ENCODE measurements around the gene PLEKHG4. TPM values are rescaled to one million over a fixed set of nuclear protein-coding genes. Genes with fewer than 3 reads are reported as not detected.

The PLEKHG4 gene
- total RNA-seq, 2 experiments from 2014 or later = 13.1 to 14.0 TPM

DNA sequence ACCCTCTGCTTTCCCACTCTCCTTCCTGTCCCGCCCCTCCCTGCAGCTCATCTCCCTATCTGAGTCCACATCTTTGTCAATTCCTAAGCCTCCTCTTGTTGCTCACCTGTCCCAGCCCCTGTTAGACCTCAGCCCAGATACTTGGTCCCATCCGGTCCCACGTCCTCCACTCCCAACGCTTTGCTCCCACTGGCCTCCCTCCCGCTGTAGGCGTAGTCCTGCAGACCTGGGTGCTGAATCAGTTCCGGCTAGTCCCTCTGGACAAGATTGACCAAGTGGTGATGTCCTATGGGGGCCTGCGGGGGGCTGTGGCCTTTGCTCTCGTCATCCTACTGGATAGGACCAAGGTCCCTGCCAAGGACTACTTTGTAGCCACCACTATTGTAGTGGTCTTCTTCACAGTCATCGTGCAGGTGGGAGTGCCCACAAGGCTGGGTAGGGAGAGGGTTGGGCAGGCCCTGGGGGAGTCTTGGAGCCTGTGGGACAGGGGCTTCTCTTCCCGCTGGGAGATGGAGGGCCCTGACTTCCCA lies 22.6 kb upstream of the PLEKHG4 start:
- Histone ChIP-seq H3K36me3 (ENCODE audit: insufficient read depth, low read length) (no peaks in the 10 kb centered on the region), H3K27ac (ENCODE audit: low read depth in 1 of 2, low read length in 2 of 2) (no peak overlapping the region), H3K27me3 (ENCODE audit: control insufficient read depth in 1 of 2, insufficient read depth in 2 of 2, low read length in 2 of 2) (peaks cover 0 to 7% of the 10 kb centered on the region in 2 experiments), H3K4me3 (ENCODE audit: low read length) (no peak overlapping the region), H3K4me1 (ENCODE audit: insufficient read depth, low read length) (no peaks in the 10 kb centered on the region), H3K9me3 (ENCODE audit: control insufficient read depth in 1 of 2, insufficient read depth in 1 of 2, low read length in 2 of 2) (no peaks in the 10 kb centered on the region)
- DNase-seq (peak in 1 of 14 experiments; percentile 9), ATAC-seq (ENCODE audit: poor library complexity) (no peak)
- Mint-ChIP-seq H3K9me3 (no peaks in the 10 kb centered on the region), H3K27me3 (peaks cover 14% of the 10 kb centered on the region), H3K36me3 (ENCODE audit: low read depth) (no peaks in the 10 kb centered on the region), H3K27ac (no peak overlapping the region), H3K4me1 (ENCODE audit: low read depth) (no peaks in the 10 kb centered on the region), H3K4me3 (no peak overlapping the region)
- POLR2A ChIA-PET = no interaction called here
- TF ChIP-seq CTCF (IDR thresholded peaks at IDR 0.05) = no peak
- intact Hi-C loops (cut with DNase I, micrococcal nuclease) = no loop called here
- CTCF ChIA-PET = no interaction called here

GRCh38 chr16:67257486-67258160 lies 21.7 kb upstream of the PLEKHG4 start:
- peak in 1 of 14 experiments; percentile 5 for DNase-seq
- H3K36me3 Mint-ChIP-seq (ENCODE audit: low read depth) = no peaks in the 10 kb centered on the region
- no peak overlapping the region for H3K4me3 ChIP-seq (ENCODE audit: low read length)
- TF ChIP-seq CTCF (IDR thresholded peaks at IDR 0.05) = no peak
- H3K27me3 ChIP-seq (ENCODE audit: control insufficient read depth in 1 of 2, insufficient read depth in 2 of 2, low read length in 2 of 2) = peaks cover 5 to 7% of the 10 kb centered on the region in 2 experiments
- no peaks in the 10 kb centered on the region for H3K4me1 ChIP-seq (ENCODE audit: insufficient read depth, low read length)
- H3K27me3 Mint-ChIP-seq = peaks cover 12% of the 10 kb centered on the region
- intact Hi-C loops (cut with DNase I, micrococcal nuclease) = no loop called here
- H3K4me1 Mint-ChIP-seq (ENCODE audit: low read depth) = no peaks in the 10 kb centered on the region
- ChIA-PET POLR2A (no interaction called here), CTCF (no interaction called here)
- H3K27ac ChIP-seq (ENCODE audit: low read depth in 1 of 2, low read length in 2 of 2) = no peak overlapping the region
- no peaks in the 10 kb centered on the region for H3K9me3 ChIP-seq (ENCODE audit: control insufficient read depth in 1 of 2, insufficient read depth in 1 of 2, low read length in 2 of 2)
- no peak overlapping the region for H3K4me3 Mint-ChIP-seq
- H3K36me3 ChIP-seq (ENCODE audit: insufficient read depth, low read length) = no peaks in the 10 kb centered on the region
- no peak for ATAC-seq (ENCODE audit: poor library complexity)
- H3K9me3 Mint-ChIP-seq = no peaks in the 10 kb centered on the region
- H3K27ac Mint-ChIP-seq = no peak overlapping the region

DNA sequence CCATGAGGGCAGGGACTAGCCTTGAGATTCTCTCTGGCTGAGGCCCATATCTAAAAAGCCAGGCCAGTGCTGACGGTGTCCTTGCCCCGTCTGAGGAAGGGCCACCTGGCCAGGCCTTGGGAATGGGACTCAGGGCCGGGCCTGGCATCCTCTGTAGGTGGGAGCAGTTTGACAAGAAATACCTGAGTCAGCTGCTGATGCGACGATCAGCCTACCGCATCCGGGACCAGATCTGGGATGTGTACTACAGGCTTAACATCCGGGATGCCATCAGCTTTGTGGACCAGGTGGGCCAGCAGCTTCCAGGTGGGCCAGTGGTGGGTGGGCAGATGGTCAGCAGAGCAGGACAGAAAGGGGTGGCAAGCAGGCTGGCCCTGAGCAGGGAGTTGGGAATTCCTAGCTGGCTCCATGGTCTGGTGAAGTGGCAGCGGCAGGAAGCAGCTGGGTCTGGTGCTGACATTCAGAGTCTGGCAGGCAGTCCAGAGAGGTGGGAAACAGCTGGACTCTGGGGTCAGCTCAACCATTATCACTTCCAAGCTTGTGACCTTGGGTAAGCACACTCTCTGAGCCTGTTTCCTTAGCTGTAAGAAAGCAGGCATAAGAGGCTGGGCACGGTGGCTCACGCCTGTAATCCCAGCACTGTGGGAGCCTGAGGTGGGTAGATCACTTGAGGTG lies 21.0 kb upstream of the PLEKHG4 start:
- Histone ChIP-seq H3K4me1 (ENCODE audit: insufficient read depth, low read length) (no peaks in the 10 kb centered on the region), H3K36me3 (ENCODE audit: insufficient read depth, low read length) (no peaks in the 10 kb centered on the region), H3K27ac (ENCODE audit: low read depth in 1 of 2, low read length in 2 of 2) (no peak overlapping the region), H3K4me3 (ENCODE audit: low read length) (no peak overlapping the region), H3K27me3 (ENCODE audit: control insufficient read depth in 1 of 2, insufficient read depth in 2 of 2, low read length in 2 of 2) (peaks cover 7 to 12% of the 10 kb centered on the region in 2 experiments), H3K9me3 (ENCODE audit: control insufficient read depth in 1 of 2, insufficient read depth in 1 of 2, low read length in 2 of 2) (no peaks in the 10 kb centered on the region)
- no peak for TF ChIP-seq CTCF (IDR thresholded peaks at IDR 0.05)
- Mint-ChIP-seq H3K4me1 (ENCODE audit: low read depth) (no peaks in the 10 kb centered on the region), H3K27me3 (peaks cover 12% of the 10 kb centered on the region), H3K36me3 (ENCODE audit: low read depth) (no peaks in the 10 kb centered on the region), H3K4me3 (no peak overlapping the region), H3K27ac (no peak overlapping the region), H3K9me3 (no peaks in the 10 kb centered on the region)
- CTCF ChIA-PET = no interaction called here
- DNase-seq (peak in 1 of 14 experiments; percentile 6), ATAC-seq (ENCODE audit: poor library complexity) (no peak)
- POLR2A ChIA-PET = no interaction called here
- intact Hi-C loops (cut with DNase I, micrococcal nuclease) = no loop called here
